HG03039 (cell line): ENCODE results near the gene ANXA11.

Experiments used
- ATAC-seq: cut with Tn5 transposase; IDR thresholded peaks from one replicate; pipeline ENCODE4 v1.9.1; 2021; ENCODE audit warnings: mild to moderate bottlenecking, moderate library complexity; ENCODE audit not compliant: unreplicated experiment

The ANXA11 gene

GRCh38 chr10:80191589-80192270 lies 13.6 kb downstream of the ANXA11 start:
- ATAC-seq, result no peak

GRCh38 chr10:80188713-80189112 lies 16.6 kb downstream of the ANXA11 start:
- no peak for ATAC-seq

GRCh38 chr10:80187465-80188409 lies 17.6 kb downstream of the ANXA11 start:
- ATAC-seq, result peak; percentile 87

GRCh38 chr10:80187060-80187459 lies 18.3 kb downstream of the ANXA11 start:
- ATAC-seq, result no peak

- no peak for ATAC-seq
Observed at GRCh38 chr10:80186364-80187012, 18.8 kb downstream of the ANXA11 start.

- ATAC-seq, result no peak
Observed at GRCh38 chr10:80185578-80186299, 19.6 kb downstream of the ANXA11 start.

- no peak for ATAC-seq
Observed at GRCh38 chr10:80184291-80184690, 21.0 kb downstream of the ANXA11 start.

GRCh38 chr10:80183436-80183835 lies 21.9 kb downstream of the ANXA11 start:
- ATAC-seq, result no peak

- ATAC-seq, result no peak
Observed at GRCh38 chr10:80182986-80183385, 22.4 kb downstream of the ANXA11 start.

GRCh38 chr10:80177781-80178636 lies 27.3 kb downstream of the ANXA11 start:
- no peak for ATAC-seq

GRCh38 chr10:80176526-80176925 lies 28.8 kb downstream of the ANXA11 start:
- no peak for ATAC-seq

GRCh38 chr10:80174641-80175395 lies 30.5 kb downstream of the ANXA11 start:
- no peak for ATAC-seq

GRCh38 chr10:80173466-80173865 lies 31.9 kb downstream of the ANXA11 start:
- no peak for ATAC-seq

- no peak for ATAC-seq
Observed at GRCh38 chr10:80172896-80173295, 32.4 kb downstream of the ANXA11 start.

- no peak for ATAC-seq
Observed at GRCh38 chr10:80171248-80171660, 34.1 kb downstream of the ANXA11 start.

GRCh38 chr10:80170641-80171040 lies 34.7 kb downstream of the ANXA11 start:
- no peak for ATAC-seq

GRCh38 chr10:80170026-80170425 lies 35.3 kb downstream of the ANXA11 start:
- ATAC-seq, result no peak

- ATAC-seq, result no peak
Observed at GRCh38 chr10:80168679-80169380, 36.5 kb downstream of the ANXA11 start.

- ATAC-seq, result no peak
Observed at GRCh38 chr10:80168162-80168511, 37.2 kb downstream of the ANXA11 start.
